HL-60 (cell line): ENCODE data around the gene MCF2L2.

ENCODE experiments used
- CTCF ChIP-seq: IDR thresholded peaks from one replicate; pipeline ENCODE4 v1.5.1; 2011; ENCODE audit warnings: low read length, control low read depth, inconsistent platforms; ENCODE audit not compliant: insufficient read depth
- GABPA ChIP-seq: IDR thresholded peaks from 2 replicates; pipeline ENCODE4 v1.6.1; 2012; ENCODE audit warnings: low read depth
- POLR2AphosphoS5 ChIP-seq: IDR thresholded peaks from 2 replicates; pipeline ENCODE4 v1.6.1; 2012; ENCODE audit warnings: low read depth
- SPI1 ChIP-seq: IDR thresholded peaks from 2 replicates; pipeline ENCODE4 v1.6.1; 2012; ENCODE audit warnings: low read depth, mild to moderate bottlenecking, borderline replicate concordance
- TF ChIP-seq, protein P1 (sequence below): IDR thresholded peaks from 2 replicates; pipeline ENCODE4 v1.6.1; 2012; ENCODE audit warnings: low read depth; ENCODE audit not compliant: insufficient replicate concordance

DNA sequence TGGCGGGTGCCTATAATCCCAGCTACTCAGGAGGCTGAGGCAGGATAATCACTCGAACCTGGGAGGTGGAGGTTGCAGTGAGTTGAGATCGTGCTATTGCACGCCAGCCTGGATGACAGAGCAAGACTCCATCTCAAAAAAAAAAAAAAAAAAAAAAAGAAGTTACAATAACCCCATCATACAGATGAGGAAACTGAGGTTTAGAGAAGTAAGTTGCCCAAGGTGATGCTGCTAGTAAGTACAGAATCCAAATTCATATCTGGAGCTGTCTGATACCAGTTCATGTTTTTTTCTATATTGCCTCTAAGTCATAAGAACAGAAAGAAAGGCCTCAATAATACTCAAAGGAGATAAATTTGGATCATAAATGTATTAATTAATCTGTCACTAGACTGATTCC, 40.6 kb downstream of the MCF2L2 start:
- TF ChIP-seq CTCF (no peak), POLR2AphosphoS5 (no peak), SPI1 (no peak), GABPA (no peak)
- TF ChIP-seq, protein P1, sequence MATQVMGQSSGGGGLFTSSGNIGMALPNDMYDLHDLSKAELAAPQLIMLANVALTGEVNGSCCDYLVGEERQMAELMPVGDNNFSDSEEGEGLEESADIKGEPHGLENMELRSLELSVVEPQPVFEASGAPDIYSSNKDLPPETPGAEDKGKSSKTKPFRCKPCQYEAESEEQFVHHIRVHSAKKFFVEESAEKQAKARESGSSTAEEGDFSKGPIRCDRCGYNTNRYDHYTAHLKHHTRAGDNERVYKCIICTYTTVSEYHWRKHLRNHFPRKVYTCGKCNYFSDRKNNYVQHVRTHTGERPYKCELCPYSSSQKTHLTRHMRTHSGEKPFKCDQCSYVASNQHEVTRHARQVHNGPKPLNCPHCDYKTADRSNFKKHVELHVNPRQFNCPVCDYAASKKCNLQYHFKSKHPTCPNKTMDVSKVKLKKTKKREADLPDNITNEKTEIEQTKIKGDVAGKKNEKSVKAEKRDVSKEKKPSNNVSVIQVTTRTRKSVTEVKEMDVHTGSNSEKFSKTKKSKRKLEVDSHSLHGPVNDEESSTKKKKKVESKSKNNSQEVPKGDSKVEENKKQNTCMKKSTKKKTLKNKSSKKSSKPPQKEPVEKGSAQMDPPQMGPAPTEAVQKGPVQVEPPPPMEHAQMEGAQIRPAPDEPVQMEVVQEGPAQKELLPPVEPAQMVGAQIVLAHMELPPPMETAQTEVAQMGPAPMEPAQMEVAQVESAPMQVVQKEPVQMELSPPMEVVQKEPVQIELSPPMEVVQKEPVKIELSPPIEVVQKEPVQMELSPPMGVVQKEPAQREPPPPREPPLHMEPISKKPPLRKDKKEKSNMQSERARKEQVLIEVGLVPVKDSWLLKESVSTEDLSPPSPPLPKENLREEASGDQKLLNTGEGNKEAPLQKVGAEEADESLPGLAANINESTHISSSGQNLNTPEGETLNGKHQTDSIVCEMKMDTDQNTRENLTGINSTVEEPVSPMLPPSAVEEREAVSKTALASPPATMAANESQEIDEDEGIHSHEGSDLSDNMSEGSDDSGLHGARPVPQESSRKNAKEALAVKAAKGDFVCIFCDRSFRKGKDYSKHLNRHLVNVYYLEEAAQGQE = no peak
